ENCODE data around the gene NLRP6.
"Not testable (repeated sequence)": the region's sequence is repeated elsewhere in the genome, so short reads cannot be mapped to it uniquely, and the experiment has no call there.

NLRP6 gene

DNA sequence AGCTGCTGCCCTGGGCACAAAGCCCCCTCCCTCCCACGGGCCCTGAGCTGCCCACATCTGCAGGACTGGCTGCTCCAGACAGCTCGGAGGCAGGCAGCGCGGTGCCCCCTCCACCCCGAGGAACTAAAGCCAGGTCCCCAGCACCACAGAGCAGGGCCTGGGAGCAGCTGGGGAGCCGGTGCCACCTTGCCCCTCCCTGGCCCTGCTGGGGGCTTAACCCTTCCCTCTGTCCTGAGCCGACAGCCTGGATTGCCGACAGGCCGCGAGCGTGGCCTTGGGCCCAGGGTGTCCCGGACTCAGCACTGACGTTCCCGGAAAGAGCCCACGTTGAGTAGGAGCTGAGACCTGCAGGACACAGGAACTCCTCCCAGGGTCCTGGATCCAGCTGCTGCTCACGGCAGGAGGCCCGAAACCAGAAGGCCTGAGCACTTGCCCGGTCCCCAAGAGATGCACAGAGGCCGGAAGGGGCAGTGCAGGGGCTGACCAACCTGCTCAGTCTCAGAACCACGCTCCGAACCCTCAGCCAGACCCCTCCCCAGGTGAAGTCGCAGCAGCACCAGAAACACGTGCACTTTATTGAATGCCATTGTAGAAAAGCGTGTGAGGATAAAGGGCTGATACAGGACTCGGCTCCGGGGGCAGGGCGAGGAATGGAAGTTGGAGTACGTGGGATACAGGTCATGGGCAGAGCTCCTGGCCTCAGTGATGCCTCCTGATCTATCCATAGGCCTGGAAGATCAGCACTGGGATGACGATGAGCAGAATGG is 41.1 kb downstream of the NLRP6 start:
- FAIRE-seq = peak; percentile 68

DNA sequence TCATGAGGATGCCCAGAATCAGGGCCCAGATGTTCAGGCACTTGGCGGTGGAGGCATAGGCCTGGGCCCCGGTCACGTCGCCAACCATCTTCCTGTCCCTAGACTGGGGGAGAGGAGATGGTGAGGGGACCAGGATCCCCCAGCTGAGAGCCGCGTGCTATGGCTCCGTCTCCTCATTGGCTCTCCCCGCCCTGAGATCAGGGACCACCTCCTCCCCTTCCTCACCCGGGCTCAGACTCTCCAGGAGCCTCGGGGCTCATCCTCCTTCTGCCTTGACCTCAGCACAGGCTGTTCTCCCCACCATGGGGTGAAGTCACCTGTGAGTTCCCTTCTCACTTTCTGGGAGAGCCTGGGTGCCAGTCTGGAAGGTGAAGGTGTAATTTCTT is 41.7 kb downstream of the NLRP6 start:
- DNase-seq (ENCODE audit: insufficient read length, low spot score); FAIRE-seq: not testable (repeated sequence)

More for the DNA sequence above, 41.1 kb downstream of the NLRP6 start:
- DNase-seq (ENCODE audit: insufficient read length, low spot score) = not testable (repeated sequence)

DNA sequence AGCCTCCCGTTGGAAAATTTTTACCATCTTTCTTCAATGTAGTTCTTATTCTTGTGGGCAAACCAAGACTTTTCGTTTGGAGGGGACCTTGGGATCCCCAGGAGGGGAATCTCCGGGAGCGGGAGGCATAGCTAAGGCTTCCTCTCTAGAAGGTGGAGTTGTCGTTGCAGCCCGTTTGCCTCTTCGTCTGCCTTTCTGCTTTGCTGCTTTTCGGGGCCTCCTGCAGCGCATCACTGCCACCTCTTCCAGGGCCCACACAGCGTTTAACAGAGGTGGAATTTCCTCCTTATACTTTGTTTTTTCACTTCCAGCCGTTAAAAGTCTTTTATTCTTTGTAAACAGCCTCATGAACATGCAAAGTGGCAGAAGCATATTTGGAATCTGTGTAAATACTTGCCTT is 45.9 kb downstream of the NLRP6 start:
- FAIRE-seq = no peak
- no peak for DNase-seq (ENCODE audit: insufficient read length, low spot score)

DNA sequence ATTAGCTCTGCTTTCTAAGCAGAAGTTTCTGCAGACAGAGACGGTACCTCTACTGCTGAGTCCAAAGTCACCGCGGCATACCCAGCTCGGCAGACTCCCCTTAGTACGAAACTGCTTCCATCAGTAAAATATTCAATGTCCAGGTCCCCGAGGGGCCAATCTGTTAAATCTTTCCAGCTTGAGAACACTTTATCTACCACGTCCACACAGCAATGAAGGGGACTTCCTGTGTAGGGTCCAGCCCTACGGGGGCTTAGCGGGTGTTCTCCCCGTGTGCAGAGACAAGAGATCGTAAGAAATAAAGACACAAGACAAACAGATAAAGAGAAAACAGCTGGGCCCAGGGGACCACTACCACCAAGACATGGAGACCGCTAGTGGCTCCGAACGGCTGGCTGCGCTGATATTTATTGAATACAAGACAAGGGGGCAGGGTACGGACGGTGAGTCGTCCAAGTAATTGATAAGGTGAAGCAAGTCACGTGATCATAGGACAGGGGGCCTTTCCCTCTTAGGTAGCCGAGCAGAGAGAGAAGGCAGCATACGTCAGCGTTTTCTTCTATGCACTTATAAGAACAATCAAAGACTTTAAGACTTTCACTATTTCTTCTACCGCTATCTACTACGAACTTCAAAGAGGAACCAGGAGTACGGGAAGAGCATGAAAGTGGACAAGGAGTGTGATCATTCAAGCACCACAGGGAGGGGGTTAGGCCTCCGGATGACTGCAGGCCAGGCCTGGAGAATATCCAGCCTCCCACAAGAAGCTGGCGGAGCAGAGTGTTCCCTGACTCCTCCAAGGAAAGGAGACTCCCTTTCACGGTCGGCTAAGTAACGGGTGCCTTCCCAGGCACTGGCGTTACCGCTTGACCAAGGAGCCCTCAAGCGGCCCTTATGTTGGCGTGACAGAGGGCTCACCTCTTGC is 46.6 kb downstream of the NLRP6 start:
- not testable (repeated sequence) for FAIRE-seq; DNase-seq (ENCODE audit: insufficient read length, low spot score)

DNA sequence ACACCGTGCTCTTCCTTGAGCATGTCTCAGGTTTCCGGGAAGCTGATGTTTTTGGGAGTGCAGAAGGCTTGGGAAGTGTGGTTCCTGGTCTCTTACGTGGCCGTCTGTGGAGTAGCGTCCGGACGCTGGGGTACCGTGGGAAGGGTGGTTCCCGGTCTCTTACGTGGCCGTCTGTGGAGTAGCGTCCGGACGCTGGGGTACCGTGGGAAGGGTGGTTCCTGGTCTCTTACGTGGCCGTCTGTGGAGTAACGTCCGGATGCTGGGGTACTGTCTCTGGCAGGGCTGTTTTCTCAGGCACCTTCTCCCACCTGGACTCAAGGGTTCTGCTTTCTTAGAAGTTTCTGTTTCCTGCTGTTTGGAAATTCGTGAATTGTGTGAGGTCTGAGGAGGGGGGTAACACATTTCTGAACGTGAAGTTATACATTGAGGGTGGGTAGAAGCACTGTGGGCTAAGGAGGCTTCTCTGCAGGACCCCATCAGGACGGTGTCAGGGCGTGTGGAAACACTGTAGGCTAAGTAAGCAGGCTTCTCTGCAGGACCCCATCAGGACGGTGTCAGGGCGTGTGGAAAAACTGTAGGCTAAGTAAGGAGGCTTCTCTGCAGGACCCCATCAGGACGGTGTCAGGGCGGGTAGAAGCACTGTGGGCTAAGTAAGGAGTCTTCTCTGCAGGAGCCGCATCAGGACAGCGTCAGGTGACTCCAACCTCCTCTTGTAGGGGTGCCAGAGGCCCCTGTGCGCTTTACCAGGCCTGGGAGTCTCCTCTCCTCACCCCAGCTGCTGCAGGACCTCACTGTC is 47.8 kb downstream of the NLRP6 start:
- FAIRE-seq (no peak), DNase-seq (ENCODE audit: insufficient read length, low spot score) (no peak)

DNA sequence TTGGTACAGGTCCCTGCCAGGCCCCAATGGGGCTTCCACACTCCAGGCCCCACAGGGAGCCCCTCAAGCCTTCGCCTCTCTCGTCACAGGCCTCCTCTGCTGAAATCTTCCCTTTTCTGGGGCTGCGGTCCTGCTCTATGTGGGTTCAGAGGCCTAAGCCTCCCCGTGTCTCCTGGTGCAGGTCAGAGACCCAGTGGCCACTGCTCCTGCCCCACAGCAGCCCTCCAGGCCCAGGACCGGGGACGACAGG is 48.3 kb downstream of the NLRP6 start:
- FAIRE-seq = no peak

DNA sequence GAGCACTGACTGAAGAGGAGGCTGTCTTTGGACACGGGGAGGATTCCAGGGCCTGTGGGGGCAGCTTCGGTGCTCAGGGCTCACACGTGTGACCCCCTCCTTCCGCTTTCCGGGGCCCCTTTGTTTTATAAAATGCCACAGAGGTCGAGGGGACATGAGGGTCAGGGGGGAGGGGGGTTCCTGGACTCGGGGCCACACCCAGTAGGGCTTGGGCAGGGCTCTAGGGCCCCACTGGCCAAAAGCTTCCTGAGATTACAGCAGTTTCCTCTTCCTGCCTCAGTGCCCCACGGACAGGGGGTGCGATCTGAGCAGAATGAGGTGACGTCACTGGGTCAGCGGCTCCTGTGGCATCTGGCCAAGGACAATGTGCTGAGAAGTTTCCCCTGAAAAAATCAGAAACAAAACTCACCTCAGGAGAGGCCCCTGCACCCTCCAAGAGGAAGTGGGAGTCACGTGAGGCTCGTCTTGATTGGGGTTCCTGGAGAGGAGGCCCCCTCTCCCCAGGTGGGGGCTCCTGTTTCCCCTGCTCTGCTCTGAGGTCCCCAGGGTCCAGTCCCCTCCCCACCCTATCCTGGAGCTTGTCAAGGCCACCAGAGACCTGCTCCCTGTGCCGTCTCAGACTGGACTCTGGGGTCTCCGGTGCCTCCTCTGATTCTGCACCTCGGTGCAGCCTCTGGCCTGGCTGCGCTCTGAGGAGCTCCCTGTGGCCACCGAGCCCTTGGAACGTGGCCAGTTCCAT is 48.8 kb downstream of the NLRP6 start:
- FAIRE-seq (no peak), DNase-seq (ENCODE audit: insufficient read length, low spot score) (no peak)

More for the DNA sequence above, 48.3 kb downstream of the NLRP6 start:
- no peak for DNase-seq (ENCODE audit: insufficient read length, low spot score)

DNA sequence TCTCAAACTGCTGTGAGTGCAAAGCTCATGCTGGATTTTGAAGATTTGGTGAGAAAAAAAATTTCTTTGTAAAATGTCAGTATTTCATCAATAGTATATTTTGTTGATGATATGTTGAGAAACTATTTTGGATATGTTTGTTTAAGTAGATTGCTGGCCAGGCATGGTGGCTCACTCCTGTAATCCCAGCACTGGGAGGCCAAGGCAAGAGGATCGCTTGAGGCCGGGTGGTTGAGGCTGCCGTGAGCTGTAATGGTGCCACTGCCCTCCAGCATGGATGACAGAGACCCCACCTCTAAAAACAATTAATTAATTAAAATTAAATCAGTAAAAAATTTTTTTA is 49.3 kb downstream of the NLRP6 start:
- no peak for DNase-seq (ENCODE audit: insufficient read length, low spot score)
- FAIRE-seq = no peak

DNA sequence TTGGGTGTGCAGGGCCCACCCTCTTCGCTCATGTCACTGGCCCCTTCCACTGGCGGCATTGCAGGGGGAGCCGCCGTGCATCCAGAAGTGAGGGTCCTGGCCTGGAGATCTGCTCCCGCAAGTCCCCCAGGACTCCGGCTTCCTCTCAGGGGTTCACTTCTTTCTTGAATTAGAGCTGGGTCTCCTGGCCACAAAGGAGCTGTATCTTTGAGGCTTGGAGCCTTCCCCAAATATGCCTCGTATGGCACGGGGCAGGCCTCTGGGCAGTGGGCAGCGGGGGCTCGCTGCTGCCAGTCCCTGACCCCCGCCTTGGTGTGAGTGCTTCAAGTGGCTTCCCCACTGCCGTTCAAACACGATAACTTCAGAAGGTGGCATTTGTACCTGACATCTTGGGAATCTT is 49.8 kb downstream of the NLRP6 start:
- DNase-seq (ENCODE audit: insufficient read length, low spot score) = no peak
- no peak for FAIRE-seq

DNA sequence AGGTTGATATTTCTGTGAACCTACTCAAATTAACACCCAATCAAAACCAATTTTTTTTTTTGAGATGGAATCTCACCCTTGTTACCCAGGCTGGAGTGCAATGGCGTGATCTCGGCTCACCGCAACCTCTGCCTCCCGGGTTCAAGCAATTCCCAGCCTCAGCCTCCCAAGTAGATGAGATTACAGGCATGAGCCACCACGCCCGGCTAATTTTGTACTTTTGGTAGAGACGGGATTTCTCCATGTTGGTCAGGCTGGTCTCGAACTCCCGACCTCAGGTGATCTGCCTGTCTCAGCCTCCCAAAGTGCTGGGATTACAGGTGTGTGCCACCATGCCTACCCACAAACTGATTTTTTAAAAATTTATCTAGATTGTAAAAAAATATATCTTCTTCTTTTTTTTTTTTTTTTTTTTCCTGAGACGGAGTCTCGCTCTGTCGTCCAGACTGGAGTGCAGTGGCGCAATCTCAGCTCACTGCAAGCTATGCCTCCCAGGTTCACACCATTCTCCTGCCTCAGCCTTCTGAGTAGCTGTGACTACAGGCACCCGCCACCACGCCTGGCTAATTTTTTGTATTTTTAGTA is 50.4 kb downstream of the NLRP6 start:
- not testable (repeated sequence) for FAIRE-seq; DNase-seq (ENCODE audit: insufficient read length, low spot score)

DNA sequence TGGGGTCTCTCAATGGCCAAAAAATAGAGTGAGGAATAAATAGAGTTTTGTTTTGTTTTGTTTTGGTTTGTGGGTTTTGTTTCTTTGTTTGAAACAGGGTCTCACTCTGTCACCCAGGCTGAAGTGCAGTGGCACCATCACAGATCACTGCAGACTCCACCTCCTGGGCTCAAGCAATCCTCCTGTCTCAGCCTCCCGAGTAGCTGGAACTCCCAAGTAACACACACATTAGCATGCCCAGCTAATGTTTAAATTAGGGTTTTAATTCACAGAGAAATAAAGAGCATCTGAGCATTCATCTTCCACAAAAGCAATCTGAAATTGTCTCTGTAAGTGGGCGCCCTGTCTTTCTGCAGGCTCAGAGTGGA is 51.7 kb downstream of the NLRP6 start:
- no peak for FAIRE-seq
- no peak for DNase-seq (ENCODE audit: insufficient read length, low spot score)

DNA sequence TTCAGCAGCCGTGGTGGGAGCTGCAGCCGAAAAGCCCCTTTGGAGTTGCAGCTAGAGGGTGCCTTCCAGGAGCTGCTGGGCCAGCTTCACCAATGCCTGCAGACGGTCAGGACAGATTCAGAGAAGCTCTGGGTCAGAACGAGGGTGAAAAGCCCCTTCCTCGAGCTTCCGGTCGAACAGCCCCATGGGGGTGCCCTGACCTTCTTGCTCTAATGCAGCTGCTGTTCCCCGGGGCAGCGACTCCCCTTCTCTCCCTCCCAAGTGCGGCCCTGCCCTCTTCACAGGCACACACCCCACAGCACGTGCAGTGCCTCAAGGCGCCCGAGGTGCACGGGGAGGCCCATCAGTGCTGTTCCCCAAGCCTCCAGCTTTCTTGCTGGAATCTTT is 52.1 kb downstream of the NLRP6 start:
- no peak for DNase-seq (ENCODE audit: insufficient read length, low spot score)
- no peak for FAIRE-seq

DNA sequence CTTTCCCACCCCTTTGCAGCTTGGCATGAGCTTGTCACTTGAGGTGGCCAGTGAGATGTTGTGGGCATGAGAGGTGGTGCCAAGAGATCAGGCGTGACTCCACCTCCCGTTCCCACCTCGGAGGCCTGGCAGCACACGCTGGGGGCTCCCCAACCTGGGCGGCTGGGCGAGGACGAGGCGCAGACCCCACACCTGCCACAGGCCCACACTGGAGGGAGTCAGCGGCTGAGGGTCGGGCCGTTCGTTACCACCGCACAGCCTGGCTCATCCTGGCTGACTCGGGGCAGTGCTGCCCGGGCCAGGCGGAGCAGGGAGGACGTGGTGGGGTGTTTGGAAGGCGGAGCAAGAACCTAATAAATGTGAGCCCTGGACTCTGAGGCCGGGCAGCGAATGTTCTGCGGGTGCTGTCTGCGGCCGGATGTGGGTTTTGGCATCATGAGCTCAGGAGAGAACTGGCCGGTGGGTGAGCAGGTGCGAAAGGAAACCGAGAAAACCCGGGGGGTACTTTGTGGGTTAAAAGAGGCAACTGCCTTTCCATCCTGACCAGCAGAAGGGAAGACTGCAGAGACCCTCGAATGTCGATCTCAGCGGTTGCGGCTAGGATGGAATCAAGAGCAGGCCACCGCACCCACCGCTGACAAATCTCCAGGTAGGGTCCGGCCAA is 52.6 kb downstream of the NLRP6 start:
- FAIRE-seq (no peak), DNase-seq (ENCODE audit: insufficient read length, low spot score) (no peak)

DNA sequence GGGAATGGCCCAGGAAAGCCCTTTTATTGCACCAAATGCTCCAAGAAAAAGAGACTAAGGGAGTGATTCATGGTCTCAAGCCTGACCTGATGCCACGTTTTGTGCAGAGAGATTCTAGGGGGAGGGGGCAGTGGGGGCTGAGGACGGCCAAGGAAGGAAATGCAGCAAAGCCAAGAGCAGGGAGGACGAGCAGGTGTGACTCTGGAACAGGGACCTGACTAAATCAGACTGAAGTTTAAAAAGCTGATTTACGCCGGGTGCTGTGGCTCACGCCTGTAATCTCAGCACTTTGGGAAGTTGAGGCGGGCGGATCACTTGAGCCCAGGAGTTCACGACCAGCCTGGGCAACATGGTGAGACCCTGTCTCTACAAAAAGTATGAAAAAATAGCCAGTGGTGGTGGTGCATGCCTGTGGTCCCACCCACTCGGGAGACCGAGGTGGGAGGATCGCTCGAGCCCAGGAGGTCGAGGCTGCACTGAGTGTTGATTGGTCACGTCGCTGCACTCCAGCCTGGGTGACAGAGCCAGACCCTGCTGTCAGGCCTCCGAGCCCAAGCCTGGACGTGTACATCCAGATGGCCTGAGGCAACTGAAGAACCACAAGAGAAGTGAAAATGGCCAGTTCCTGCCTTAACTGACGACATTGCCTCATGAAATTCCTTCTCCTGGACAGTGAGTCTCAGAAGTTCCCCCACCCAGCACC is 53.3 kb downstream of the NLRP6 start:
- no peak for FAIRE-seq

DNA sequence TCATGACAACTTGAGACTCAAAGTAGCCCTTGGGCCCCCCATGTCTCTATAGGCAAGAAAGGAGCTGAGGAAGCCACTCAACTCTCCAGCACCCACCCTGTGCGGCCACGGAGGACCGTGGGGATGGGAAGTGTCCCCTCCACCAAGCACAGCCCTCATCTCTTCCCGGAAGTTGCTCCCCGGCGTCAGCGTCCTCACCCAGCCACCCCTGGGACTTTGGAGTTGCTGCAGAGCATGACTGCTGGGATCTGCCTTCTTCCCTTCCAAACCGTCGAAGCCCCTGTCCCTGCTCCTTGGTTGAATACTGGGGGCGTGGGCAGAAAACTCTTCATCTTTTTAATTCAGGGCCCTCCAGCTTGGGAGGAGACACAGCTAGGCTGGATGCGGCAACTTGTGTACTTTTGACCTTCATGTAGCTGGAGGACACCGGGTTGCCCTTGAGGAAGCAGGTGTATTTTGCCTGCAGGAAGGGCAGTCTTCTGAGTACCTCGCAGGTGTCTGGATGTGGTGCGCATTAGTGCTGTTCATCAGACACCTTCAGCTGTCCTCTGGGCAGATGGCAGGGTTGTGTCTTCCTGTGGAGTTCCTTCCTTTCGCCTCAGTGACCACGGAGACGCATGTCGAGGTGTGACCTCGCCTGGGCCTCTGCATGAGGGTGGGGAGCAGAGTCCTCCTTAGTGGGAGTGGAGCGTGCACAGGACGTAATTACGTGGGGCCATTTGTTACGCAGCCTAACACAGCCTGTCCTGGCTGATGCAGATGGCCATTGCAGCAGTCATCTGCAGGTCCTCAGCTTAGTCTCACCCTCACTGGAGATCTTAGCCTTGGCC is 54.7 kb downstream of the NLRP6 start:
- FAIRE-seq = no peak
- no peak for DNase-seq (ENCODE audit: insufficient read length, low spot score)

More for the DNA sequence above, 53.3 kb downstream of the NLRP6 start:
- no peak for DNase-seq (ENCODE audit: insufficient read length, low spot score)

DNA sequence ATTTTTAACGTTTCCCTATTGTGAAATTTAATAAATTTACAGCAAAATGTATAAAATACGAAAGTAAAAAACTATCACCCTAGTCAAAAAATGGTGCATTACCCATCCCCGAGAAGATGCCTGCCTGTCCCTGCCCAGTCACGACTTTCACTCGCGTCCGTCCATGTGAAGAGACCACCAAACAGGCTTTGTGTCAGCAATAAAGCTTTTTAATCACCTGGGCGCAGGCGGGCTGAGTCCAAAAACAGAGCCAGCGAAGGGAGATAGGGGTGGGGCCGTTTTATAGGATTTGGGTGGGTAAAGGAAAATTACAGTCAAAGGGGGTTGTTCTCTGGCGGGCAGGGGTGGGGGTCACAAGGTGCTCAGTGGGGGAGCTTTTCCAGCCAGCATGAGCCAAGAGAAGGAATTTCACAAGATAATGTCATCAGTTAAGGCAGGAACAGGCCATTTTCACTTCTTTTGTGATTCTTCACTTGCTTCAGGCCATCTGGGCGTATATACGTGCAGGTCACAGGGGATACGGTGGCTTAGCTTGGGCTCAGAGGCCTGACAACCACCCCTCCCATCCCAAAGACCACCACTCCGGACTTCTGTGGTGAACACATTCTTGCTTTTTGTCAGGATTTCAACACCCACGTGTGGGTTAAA is 55.5 kb downstream of the NLRP6 start:
- not testable (repeated sequence) for DNase-seq (ENCODE audit: insufficient read length, low spot score)
- peak; percentile 9 for FAIRE-seq

DNA sequence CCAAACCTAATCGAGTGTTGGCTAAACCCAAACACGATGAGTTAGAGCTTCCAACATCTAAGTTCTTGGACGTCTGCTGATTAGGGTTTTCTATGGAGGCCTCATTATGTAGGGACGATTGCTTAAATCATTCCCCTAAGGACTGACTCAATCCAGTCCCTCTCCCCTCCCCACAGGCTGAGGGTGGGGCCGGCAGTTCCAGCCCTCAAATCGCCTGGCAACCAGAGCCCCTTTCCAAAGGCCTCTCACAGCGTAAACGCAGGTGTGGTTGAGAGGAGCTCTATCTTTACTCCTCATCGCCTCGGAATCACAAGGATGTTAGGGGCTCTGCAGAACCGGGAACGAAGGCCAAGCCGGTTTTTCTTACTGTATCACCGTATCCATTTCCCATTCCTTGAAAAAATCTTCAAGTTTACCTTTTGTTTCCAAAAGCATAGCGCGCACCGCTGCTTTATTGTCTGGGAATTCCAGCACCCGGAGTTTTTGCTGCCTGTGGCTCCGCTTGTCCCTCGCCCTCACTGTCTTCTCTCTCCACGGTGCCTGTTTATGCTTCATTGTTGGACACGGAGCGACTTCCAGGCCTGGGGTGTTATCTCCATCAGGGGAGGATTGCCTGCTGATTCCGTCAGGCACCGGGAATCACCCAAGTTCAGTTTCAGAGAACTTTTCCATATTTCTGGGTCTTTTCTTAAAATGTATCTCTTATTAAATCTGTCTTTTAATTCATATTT is 56.2 kb downstream of the NLRP6 start:
- no peak for DNase-seq (ENCODE audit: insufficient read length, low spot score)
- no peak for FAIRE-seq
